ENCODE data around the gene ERVV-1. TPM values are rescaled to one million over a fixed set of nuclear protein-coding genes. Genes with fewer than 3 reads are reported as not detected.

ERVV-1 gene
- total RNA-seq, 1 experiment from 2014 or later, result not detected

- H3K27ac ChIP-seq (ENCODE audit: low read depth, low read length, poor library complexity, severe bottlenecking), result no peak overlapping the region
- H3K9me3 ChIP-seq (ENCODE audit: low read depth, low read length, poor library complexity, severe bottlenecking), result peaks cover 13% of the 10 kb centered on the region
- H3K4me3 ChIP-seq (ENCODE audit: low read depth, low read length, poor library complexity, severe bottlenecking), result no peak overlapping the region
- no peaks in the 10 kb centered on the region for H3K36me3 ChIP-seq (ENCODE audit: insufficient read depth, low read length, poor library complexity, severe bottlenecking)
- H3K4me1 ChIP-seq (ENCODE audit: insufficient read depth, low read length, poor library complexity, severe bottlenecking), result no peaks in the 10 kb centered on the region
- no TSS peak for BruUV-seq (replicated peaks)
- TF ChIP-seq CTCF (conservative IDR thresholded peaks at IDR 0.05; ENCODE audit: low read depth, low read length) (no peak), EZH2 (IDR thresholded peaks at IDR 0.05; ENCODE audit: borderline replicate concordance, low read depth, low read length, poor library complexity, severe bottlenecking) (no peak)
- POLR2A ChIA-PET (ENCODE audit: low non-redundant PET), result no interaction called here
- intact Hi-C loops (cut with micrococcal nuclease; ENCODE audit: unreplicated experiment), result no loop called here
- no peaks in the 10 kb centered on the region for H3K27me3 ChIP-seq (replicated peaks; ENCODE audit: insufficient read depth, low read depth, low read length, poor library complexity)
- DNase-seq (ENCODE audit: low spot score), result no peak
- CTCF ChIA-PET, result no interaction called here
Observed at GRCh38 chr19:53034054-53034453, 20.3 kb downstream of the ERVV-1 start.

GRCh38 chr19:53034948-53035675 lies 21.4 kb downstream of the ERVV-1 start:
- H3K4me1 ChIP-seq (ENCODE audit: insufficient read depth, low read length, poor library complexity, severe bottlenecking), result no peaks in the 10 kb centered on the region
- DNase-seq (ENCODE audit: low spot score), result no peak
- no peak overlapping the region for H3K4me3 ChIP-seq (ENCODE audit: low read depth, low read length, poor library complexity, severe bottlenecking)
- no TSS peak for BruUV-seq (replicated peaks)
- no peaks in the 10 kb centered on the region for H3K36me3 ChIP-seq (ENCODE audit: insufficient read depth, low read length, poor library complexity, severe bottlenecking)
- H3K27me3 ChIP-seq (replicated peaks; ENCODE audit: insufficient read depth, low read depth, low read length, poor library complexity), result no peaks in the 10 kb centered on the region
- peaks cover 13% of the 10 kb centered on the region for H3K9me3 ChIP-seq (ENCODE audit: low read depth, low read length, poor library complexity, severe bottlenecking)
- ChIA-PET POLR2A (ENCODE audit: low non-redundant PET) (no interaction called here), CTCF (no interaction called here)
- intact Hi-C loops (cut with micrococcal nuclease; ENCODE audit: unreplicated experiment), result no loop called here
- no peak for TF ChIP-seq EZH2 (IDR thresholded peaks at IDR 0.05; ENCODE audit: borderline replicate concordance, low read depth, low read length, poor library complexity, severe bottlenecking)
- TF ChIP-seq CTCF (conservative IDR thresholded peaks at IDR 0.05; ENCODE audit: low read depth, low read length), result no peak
- H3K27ac ChIP-seq (ENCODE audit: low read depth, low read length, poor library complexity, severe bottlenecking), result no peak overlapping the region

GRCh38 chr19:53037101-53038097 lies 23.7 kb downstream of the ERVV-1 start:
- TF ChIP-seq EZH2 (IDR thresholded peaks at IDR 0.05; ENCODE audit: borderline replicate concordance, low read depth, low read length, poor library complexity, severe bottlenecking), result no peak
- no peak for TF ChIP-seq CTCF (conservative IDR thresholded peaks at IDR 0.05; ENCODE audit: low read depth, low read length)
- no peaks in the 10 kb centered on the region for H3K27me3 ChIP-seq (replicated peaks; ENCODE audit: insufficient read depth, low read depth, low read length, poor library complexity)
- H3K36me3 ChIP-seq (ENCODE audit: insufficient read depth, low read length, poor library complexity, severe bottlenecking), result no peaks in the 10 kb centered on the region
- intact Hi-C loops (cut with micrococcal nuclease; ENCODE audit: unreplicated experiment), result no loop called here
- no peak for DNase-seq (ENCODE audit: low spot score)
- no peak overlapping the region for H3K4me3 ChIP-seq (ENCODE audit: low read depth, low read length, poor library complexity, severe bottlenecking)
- H3K27ac ChIP-seq (ENCODE audit: low read depth, low read length, poor library complexity, severe bottlenecking), result no peak overlapping the region
- BruUV-seq (replicated peaks), result no TSS peak
- no peaks in the 10 kb centered on the region for H3K4me1 ChIP-seq (ENCODE audit: insufficient read depth, low read length, poor library complexity, severe bottlenecking)
- ChIA-PET CTCF (no interaction called here), POLR2A (ENCODE audit: low non-redundant PET) (no interaction called here)
- H3K9me3 ChIP-seq (ENCODE audit: low read depth, low read length, poor library complexity, severe bottlenecking), result peaks cover 7% of the 10 kb centered on the region

Measured in A673 (cell line).